Measurements from ENCODE around the gene NUP93. TPM values are rescaled to one million over a fixed set of nuclear protein-coding genes. Genes with fewer than 3 reads are reported as not detected.

The NUP93 gene
- total and polyA plus RNA-seq, 9 of the 15 experiments (the other 6 are each of a cell fraction or from before 2014, with no cell fraction given) = 92.0 to 162 (median 121) TPM

- TF ChIP-seq, protein P1, sequence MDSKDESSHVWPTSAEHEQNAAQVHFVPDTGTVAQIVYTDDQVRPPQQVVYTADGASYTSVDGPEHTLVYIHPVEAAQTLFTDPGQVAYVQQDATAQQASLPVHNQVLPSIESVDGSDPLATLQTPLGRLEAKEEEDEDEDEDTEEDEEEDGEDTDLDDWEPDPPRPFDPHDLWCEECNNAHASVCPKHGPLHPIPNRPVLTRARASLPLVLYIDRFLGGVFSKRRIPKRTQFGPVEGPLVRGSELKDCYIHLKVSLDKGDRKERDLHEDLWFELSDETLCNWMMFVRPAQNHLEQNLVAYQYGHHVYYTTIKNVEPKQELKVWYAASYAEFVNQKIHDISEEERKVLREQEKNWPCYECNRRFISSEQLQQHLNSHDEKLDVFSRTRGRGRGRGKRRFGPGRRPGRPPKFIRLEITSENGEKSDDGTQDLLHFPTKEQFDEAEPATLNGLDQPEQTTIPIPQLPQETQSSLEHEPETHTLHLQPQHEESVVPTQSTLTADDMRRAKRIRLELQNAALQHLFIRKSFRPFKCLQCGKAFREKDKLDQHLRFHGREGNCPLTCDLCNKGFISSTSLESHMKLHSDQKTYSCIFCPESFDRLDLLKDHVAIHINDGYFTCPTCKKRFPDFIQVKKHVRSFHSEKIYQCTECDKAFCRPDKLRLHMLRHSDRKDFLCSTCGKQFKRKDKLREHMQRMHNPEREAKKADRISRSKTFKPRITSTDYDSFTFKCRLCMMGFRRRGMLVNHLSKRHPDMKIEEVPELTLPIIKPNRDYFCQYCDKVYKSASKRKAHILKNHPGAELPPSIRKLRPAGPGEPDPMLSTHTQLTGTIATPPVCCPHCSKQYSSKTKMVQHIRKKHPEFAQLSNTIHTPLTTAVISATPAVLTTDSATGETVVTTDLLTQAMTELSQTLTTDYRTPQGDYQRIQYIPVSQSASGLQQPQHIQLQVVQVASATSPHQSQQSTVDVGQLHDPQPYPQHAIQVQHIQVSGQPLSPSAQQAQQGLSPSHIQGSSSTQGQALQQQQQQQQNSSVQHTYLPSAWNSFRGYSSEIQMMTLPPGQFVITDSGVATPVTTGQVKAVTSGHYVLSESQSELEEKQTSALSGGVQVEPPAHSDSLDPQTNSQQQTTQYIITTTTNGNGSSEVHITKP (IDR thresholded peaks at IDR 0.05; ENCODE audit: partially characterized antibody) = no peak
- TF ChIP-seq ARHGAP35 (IDR thresholded peaks at IDR 0.05; ENCODE audit: partially characterized antibody) = no peak
Observed at GRCh38 chr16:56769677-56770076, 39.7 kb downstream of the NUP93 start (continued).

- BruUV-seq (replicated peaks) = no TSS peak
- CTCF ChIA-PET (ENCODE audit: low intra/inter-chr PET ratio) = no interaction called here
- H3K9ac ChIP-seq (ENCODE audit: insufficient read depth in 1 of 2, low read depth in 2 of 2, low read length in 2 of 2) = no peak overlapping the region
- in situ Hi-C loops (cut with MboI) (no loop called here), intact Hi-C loops (cut with micrococcal nuclease) (no loop called here)
- 91% methylated on average over 5 of the region's 5 CpGs for WGBS (ENCODE audit: insufficient coverage, low coverage, missing lambda C conversion rate)
- DNase-seq (ENCODE audit: extremely low read depth in 1 of 4, low spot score in 3 of 4) (no peak), FAIRE-seq (no peak), ATAC-seq (no peak)
- H3K27me3 ChIP-seq (ENCODE audit: control insufficient read depth in 2 of 2, insufficient read depth in 2 of 2, low read length in 2 of 2) = no peaks in the 10 kb centered on the region
- H3K27ac ChIP-seq (ENCODE audit: extremely low read depth, low read depth, low read length) = no peak overlapping the region
- H3K9me3 ChIP-seq (replicated peaks; ENCODE audit: control insufficient read depth, insufficient read depth, low read depth, low read length) = no peaks in the 10 kb centered on the region
- peaks cover 20% of the 10 kb centered on the region; the same call in 1 of the 3 replicates for H3K79me2 ChIP-seq (ENCODE audit: control insufficient read depth, insufficient read depth, low read length)
- H3K36me3 ChIP-seq (ENCODE audit: control insufficient read depth, insufficient read depth, low read length) = peaks cover 14% of the 10 kb centered on the region
- H3K9me1 ChIP-seq (ENCODE audit: control insufficient read depth, insufficient read depth, low read length) = no peaks in the 10 kb centered on the region
- no peak overlapping the region for H3K4me2 ChIP-seq (ENCODE audit: insufficient read depth, low read length)
- no peak overlapping the region for H2AFZ ChIP-seq (ENCODE audit: low read depth, low read length)
- POLR2A ChIA-PET = interaction anchor here (0.5 kb wide), 1 partner anchor 171 kb away, joined by 4 read pairs; no protein-coding TSS in a partner anchor
- H4K20me1 ChIP-seq (replicated peaks; ENCODE audit: control insufficient read depth, insufficient read depth, low read length) = no peaks in the 10 kb centered on the region; the same call in 1 of the 2 replicates
- no peaks in the 10 kb centered on the region for H3K4me1 ChIP-seq (replicated peaks in 1 of 2; ENCODE audit: control insufficient read depth in 2 of 2, insufficient read depth in 2 of 2, low read length in 2 of 2)
- no peak overlapping the region for H3K4me3 ChIP-seq
- TF ChIP-seq RBBP5 (IDR thresholded peaks at IDR 0.05; ENCODE audit: borderline replicate concordance, insufficient read depth, low read length, poor library complexity, severe bottlenecking) (no peak), CTBP1 (IDR thresholded peaks at IDR 0.05; ENCODE audit: borderline replicate concordance) (no peak), MAFF (IDR thresholded peaks at IDR 0.05; ENCODE audit: low read length) (no peak), SRSF1 (IDR thresholded peaks at IDR 0.05; ENCODE audit: low read depth, low read length) (no peak), HEY1 (CRISPR knock-in tag; IDR thresholded peaks at IDR 0.05; ENCODE audit: borderline replicate concordance) (no peak), NEUROD1 (IDR thresholded peaks at IDR 0.05; ENCODE audit: borderline replicate concordance, low read depth, low read length, partially characterized antibody) (no peak), TRIM24 (IDR thresholded peaks at IDR 0.05) (no peak)
- TF ChIP-seq, protein P2, sequence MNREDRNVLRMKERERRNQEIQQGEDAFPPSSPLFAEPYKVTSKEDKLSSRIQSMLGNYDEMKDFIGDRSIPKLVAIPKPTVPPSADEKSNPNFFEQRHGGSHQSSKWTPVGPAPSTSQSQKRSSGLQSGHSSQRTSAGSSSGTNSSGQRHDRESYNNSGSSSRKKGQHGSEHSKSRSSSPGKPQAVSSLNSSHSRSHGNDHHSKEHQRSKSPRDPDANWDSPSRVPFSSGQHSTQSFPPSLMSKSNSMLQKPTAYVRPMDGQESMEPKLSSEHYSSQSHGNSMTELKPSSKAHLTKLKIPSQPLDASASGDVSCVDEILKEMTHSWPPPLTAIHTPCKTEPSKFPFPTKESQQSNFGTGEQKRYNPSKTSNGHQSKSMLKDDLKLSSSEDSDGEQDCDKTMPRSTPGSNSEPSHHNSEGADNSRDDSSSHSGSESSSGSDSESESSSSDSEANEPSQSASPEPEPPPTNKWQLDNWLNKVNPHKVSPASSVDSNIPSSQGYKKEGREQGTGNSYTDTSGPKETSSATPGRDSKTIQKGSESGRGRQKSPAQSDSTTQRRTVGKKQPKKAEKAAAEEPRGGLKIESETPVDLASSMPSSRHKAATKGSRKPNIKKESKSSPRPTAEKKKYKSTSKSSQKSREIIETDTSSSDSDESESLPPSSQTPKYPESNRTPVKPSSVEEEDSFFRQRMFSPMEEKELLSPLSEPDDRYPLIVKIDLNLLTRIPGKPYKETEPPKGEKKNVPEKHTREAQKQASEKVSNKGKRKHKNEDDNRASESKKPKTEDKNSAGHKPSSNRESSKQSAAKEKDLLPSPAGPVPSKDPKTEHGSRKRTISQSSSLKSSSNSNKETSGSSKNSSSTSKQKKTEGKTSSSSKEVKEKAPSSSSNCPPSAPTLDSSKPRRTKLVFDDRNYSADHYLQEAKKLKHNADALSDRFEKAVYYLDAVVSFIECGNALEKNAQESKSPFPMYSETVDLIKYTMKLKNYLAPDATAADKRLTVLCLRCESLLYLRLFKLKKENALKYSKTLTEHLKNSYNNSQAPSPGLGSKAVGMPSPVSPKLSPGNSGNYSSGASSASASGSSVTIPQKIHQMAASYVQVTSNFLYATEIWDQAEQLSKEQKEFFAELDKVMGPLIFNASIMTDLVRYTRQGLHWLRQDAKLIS (CRISPR knock-in tag; IDR thresholded peaks at IDR 0.05) = no peak
- TF ChIP-seq, protein P3, sequence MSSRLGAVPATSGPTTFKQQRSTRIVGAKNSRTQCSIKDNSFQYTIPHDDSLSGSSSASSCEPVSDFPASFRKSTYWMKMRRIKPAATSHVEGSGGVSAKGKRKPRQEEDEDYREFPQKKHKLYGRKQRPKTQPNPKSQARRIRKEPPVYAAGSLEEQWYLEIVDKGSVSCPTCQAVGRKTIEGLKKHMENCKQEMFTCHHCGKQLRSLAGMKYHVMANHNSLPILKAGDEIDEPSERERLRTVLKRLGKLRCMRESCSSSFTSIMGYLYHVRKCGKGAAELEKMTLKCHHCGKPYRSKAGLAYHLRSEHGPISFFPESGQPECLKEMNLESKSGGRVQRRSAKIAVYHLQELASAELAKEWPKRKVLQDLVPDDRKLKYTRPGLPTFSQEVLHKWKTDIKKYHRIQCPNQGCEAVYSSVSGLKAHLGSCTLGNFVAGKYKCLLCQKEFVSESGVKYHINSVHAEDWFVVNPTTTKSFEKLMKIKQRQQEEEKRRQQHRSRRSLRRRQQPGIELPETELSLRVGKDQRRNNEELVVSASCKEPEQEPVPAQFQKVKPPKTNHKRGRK (tag; IDR thresholded peaks at IDR 0.05) = no peak
Observed at GRCh38 chr16:56771558-56772279, 41.8 kb downstream of the NUP93 start.

Measured in K562 (cell line).